EL (cell line): ENCODE measurements around the gene CSTF1.
A peak's percentile ranks its signal among the peaks of the same experiment; 100 is the strongest.
"Not testable (repeated sequence)": the region's sequence is repeated elsewhere in the genome, so short reads cannot be mapped to it uniquely, and the experiment has no call there.

ENCODE experiments used
- DNase-seq: peaks from one replicate; pipeline ENCODE4 v3.0.0-alpha.2; 2016

Gene CSTF1

DNA sequence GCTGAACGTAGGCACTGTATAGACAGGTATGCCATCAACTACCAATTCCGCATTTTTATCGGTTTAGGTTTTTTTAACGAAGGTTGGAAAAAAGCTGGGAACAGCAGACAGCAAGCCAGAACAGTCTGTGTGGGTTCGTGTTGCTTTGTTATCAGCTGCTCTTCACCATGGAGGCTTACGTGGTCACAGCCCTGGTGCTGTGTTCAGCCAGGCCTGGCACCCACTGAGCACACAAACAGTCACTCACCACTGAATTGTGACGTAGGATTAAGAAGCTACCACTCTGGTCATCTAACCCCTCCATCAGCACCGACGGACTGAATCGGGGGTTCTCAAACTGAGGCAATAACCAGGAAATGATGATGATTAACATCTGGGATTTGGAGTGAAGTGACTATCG, 20.5 kb upstream of the CSTF1 start:
- DNase-seq: no peak

DNA sequence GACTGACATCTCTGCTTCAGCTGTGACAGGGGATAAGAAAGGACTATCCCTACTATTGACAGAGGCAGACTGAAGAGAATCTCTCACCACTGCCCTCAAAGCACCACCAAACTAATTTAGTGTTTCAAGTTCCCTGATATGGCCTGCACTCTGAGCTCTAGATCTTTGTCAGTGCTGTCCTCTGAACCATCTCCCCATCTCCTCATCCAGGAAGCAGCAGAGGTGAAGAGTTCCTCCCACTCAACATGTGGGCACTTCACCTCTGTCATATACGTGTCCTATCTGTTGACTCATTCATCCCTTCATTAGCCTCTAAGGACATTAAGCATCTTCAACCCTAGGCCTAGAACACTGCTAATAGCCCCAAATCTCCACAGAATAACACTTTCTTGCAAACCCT, 19.6 kb upstream of the CSTF1 start:
- DNase-seq: no peak

DNA sequence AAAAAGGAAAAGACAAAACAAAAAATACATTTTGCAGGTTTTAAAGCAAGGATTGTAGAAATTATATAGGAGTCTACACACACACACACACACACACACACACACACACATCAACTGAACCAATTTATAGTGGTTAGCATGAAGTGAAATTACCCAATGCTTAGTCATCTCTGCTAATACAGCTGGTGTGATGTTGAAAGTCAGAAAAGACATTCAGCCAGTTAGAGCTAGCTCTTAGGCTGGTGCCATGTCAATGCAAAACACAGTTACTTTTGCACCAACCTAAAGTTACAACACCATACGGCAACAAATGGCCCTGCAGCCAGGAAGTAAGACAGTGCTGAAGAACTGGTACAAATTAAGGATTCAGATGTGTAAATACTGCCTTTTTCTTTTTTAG, 18.5 kb upstream of the CSTF1 start:
- DNase-seq: peak; percentile 91

DNA sequence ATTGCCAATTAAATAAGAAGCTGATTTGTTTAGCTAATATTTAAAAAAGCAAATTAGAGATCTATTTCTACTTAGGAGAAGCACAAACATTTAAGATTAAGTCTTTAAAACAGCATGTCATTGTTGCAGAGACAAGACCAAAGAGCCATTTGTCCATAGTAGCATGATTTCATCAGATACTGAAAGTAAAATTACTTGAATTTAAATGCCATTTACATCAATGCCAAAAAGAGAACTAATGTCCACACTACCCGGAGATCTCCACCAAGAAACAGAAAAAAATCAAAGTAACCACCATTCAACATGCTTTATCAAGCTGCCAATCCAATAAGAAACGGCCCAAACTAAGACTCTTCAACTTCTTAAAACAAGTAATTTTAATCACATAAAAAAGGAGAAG, 16.1 kb upstream of the CSTF1 start:
- DNase-seq: no peak

- no peak for DNase-seq
Observed at GRCh38 chr20:56378386-56378785, 14.1 kb upstream of the CSTF1 start.

- peak; percentile 31 for DNase-seq
Observed at GRCh38 chr20:56380375-56380774, 12.1 kb upstream of the CSTF1 start.

DNA sequence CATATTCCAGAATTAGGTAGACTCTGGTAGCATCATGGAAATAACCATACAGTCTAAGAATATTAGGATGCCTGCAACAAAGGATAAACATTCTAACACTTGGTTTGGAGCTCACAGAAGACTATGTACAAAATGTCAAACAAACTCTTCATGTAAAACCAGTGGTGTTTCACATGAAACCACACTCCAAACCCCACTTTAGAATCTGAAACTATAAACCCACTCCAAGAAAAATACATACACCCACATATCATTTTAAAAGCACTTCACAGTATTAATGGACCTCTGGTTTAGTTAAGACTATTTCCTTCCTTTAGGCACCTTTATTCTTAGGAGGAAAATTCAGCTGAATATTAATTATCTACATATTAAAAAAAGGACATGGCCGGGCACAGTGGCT, 10.9 kb upstream of the CSTF1 start:
- no peak for DNase-seq

DNA sequence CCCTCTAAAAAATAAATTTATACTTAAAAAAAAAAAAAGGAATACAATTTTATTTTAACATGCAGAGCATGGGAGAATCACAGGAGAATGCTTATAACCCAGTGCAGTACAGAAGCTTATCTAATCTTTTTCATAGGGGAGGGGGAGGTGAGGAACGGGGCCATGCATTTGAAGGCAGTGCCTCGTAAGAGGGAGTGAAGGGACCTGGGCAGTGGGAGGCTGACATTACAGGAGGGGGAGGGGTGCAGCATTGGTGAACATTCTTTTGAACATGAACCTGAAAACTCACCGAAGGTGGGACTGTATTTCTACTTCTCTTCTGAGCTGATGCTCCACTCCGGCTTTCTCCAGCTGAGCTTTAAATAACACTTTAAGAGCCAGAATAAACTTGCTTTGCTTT, 9.7 kb upstream of the CSTF1 start:
- no peak for DNase-seq

DNA sequence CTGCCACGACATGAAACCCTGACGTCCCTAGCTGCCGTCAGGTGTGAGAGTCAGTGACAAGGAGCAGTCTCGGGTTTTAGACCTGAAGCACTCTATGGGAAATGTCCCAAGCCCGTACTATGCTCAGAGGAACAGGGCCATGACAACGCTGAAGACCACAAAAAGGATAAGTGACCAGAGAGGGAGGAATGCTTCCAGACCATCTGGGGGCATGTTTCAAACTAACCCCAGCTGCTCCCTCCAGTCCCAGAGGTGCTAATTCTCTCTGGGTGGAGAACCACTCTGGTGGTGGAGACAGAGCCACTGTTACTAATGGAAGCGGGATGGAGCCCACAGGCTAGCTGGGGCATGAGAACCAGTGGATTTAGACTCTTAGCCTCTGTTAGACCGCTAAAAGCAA, 9.1 kb upstream of the CSTF1 start:
- no peak for DNase-seq

DNA sequence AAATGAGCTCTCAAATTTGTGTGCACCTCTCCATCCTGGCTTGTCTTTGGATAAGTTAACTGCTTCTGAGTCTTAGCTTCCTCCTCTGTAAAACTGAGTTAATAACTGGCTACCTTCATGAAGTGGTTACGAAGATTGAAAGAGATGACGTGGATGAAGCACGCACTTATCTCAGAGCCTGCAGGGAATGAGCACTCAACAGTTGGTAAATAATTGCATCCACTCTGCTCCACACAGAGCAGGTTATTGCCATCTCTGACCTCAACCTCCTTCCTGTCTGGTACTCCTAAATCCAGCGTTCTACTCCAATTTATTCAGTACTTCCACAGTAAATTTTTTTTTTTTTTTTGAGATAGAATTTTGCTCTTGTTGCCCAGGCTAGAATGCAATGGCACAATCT, 7.3 kb upstream of the CSTF1 start:
- no peak for DNase-seq

- DNase-seq: no peak
Observed at GRCh38 chr20:56386219-56386618, 6.2 kb upstream of the CSTF1 start.

- no peak for DNase-seq
Observed at GRCh38 chr20:56388882-56389281, 3.6 kb upstream of the CSTF1 start.

GRCh38 chr20:56389807-56390206, 2.6 kb upstream of the CSTF1 start:
- DNase-seq: no peak

DNA sequence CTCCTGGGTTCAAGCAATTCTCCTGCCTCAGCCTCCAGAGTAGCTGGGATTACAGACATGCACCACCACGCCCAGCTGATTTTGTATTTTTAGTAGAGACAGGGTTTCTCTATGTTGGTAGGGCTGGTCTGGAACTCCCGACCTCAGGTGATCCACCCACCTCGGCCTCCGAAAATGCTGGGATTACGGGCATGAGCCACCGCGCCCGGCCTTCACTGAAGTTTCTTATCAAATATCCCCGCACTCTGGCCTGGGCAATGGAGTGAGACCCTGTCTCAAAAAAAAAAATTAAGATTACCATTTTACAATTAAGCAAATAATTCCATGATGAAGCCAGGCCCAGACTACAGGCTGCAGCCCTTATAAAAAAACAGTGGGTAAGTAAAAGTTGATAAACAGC, 2.0 kb upstream of the CSTF1 start:
- DNase-seq: not testable (repeated sequence)

DNA sequence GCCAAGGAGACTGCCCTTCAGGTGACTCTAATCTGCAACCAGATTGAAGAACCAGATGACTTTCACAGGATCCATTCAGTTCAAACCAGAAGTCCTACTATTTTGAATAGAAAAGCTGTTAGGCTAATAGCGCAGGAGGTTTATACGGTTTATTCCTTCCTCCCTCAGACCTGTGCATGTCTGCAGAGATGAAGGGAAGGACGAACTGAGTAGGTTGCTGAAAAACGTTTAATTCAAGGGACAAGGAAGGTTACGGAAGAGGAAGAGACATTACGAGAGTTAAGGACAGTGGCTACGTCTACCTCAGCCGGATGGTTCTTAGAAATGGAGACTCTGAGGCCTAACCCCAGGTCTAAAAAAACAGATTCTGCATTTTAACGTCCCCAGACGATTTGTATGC, 1.4 kb upstream of the CSTF1 start:
- DNase-seq: no peak

GRCh38 chr20:56391596-56392131, 781 bp upstream of the CSTF1 start:
- DNase-seq: peak; percentile 26

DNA sequence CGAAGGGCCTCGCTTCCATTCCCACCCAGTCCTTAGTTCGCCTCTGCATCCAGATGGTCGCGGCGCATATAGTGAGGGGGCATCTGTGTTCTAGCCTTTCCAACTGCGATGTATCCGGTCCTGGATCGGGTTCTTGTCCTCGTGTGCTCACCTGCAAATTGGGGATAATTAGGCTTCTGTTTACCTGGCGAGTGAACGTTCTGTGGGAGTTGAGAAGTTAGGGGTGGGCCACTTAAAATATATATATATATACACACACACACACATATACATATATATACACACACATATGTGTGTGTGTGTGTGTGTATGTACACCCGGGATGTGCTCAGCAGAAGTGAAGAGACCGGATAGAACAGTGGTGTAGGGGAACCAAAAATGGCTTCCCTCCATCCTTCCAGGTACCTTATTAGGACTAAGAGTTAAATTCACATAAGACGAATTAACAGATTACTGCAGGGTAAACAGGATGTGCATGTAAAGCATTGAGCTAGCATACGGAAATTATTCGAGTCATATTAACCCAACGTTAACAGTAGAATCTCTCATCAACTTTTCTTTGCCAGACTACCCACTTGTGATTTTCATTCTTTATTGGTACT, 537 bp downstream of the CSTF1 start:
- DNase-seq: no peak

DNA sequence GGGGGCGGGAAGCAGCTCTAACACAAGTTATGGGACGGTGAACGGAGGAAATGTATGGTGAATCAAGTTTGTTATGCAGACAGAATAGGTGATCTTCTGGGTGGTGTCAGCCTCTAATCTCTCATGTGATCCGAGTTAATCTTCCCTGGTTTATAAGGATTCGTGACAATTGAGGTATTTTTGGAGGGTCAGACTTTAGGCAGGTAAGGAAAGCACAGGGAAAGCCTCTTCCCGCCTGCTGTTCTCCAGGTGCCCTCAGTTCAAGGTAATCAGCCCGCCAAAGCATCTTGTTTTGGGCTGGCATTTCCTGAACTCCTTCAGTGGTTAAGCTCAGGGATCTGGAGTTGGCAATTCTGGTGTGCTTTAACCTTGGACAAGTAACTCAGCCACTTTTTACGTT, 1.2 kb downstream of the CSTF1 start:
- no peak for DNase-seq

DNA sequence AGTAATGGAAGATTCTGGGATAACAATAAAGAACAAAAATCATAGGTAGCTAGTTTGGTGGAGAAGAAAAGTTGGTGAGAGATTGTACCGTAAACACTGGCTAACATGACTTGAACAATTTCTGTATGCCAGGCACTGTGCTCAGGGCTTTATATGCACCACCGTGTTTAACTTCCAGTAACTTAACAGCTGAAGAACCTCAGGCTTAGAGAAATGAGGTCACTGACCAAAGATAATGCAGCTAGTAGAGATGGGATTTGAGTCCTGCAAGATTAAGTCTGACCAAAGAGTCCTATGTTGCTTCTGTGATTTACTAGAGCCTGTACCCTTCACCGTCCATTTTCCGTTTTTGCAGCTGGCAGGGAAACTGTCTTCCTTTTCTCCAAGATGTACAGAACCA, 2.7 kb downstream of the CSTF1 start:
- DNase-seq: no peak

DNA sequence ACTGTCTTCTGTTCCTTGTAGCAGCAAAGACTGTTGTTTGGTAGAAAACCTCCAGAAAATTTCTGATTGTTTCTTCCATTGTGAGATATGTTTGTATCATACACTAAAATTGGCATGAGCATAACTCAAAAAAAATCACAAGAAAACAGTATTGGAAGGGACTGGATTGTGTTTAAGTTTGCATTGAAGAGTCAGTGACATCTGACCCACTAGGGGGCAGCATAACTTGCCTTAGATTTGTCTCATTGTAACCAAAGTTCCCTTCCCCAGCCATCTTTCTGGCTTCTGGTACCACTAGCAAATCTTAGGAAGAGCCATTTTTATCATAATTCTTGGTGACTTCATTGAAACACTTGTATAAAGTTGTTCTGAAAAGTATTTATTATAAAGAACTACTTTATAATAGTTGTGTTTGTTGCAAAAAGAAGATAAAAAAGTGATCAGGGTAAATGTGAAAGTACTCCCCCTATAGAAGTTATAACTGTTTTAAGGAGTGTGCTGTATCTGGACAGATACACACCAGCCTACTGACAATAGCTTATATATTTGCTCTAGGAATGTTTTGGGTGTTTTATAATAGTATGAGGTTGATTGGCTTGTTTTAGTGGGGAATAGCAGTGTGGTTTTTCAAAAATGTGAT, 7.7 kb downstream of the CSTF1 start:
- peak; percentile 73 for DNase-seq

- DNase-seq: no peak
Observed at GRCh38 chr20:56403465-56403864, 11.0 kb downstream of the CSTF1 start.

- not testable (repeated sequence) for DNase-seq
Observed at GRCh38 chr20:56405356-56405755, 12.9 kb downstream of the CSTF1 start.

- no peak for DNase-seq
Observed at GRCh38 chr20:56406910-56407309, 14.5 kb downstream of the CSTF1 start.

DNA sequence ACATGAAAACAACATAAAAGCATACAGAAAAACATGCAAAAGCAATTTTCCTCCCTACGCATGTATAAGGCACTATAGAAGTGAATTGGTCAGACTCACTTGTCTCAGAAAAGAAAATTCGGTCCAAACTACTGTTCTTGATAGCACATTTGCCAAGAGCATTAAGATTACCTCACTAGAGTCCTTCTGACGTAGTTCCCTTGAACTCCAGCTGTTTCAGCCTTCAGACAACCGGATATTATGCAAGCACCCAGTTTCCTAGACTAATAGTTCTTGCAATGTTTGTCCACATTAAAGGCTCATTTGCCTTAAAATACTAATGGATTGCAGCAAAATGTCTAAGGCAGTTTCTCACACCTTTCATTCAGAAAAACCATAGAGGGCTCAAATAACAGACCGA, 17.1 kb downstream of the CSTF1 start:
- DNase-seq: no peak

DNA sequence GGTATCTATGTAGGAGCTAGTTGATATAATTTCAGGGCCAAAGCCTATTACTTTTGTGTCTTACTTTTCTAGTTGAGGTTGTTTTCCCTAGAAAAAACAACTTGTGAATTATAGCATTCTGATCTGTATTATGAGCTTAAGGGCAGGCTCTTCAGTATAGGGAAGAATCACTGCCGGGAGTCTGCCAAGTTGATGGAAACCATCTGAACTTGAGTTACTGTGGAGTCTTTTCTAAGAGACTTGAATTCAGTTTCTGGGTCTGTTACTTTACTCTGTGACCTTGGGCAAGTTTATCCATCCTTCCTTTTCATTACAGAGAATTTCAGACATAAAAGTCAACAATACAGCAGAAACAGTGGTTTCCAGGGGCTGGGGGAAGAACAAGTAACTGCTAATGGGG, 17.5 kb downstream of the CSTF1 start:
- no peak for DNase-seq
